D721Med (cell line): ENCODE results near the gene RNF20.
"Not testable (repeated sequence)": the region's sequence is repeated elsewhere in the genome, so short reads cannot be mapped to it uniquely, and the experiment has no call there.

ENCODE experiments used
- DNase-seq: peaks from one replicate; pipeline ENCODE4 v3.0.0; 2011; ENCODE audit warnings: low spot score; ENCODE audit not compliant: insufficient read length
- FAIRE-seq: peaks from 2 replicates; lab custom pipeline; 2011; peaks lifted over from hg19 to GRCh38; lab: Jason Lieb, UNC
- CTCF ChIP-seq: IDR thresholded peaks from 2 replicates; pipeline ENCODE4 v1.5.1; 2012; ENCODE audit warnings: mild to moderate bottlenecking, control low read depth; ENCODE audit not compliant: insufficient read depth; ENCODE audit errors: missing control alignments

The RNF20 gene

GRCh38 chr9:101587332-101588043 lies 53.8 kb downstream of the RNF20 start:
- FAIRE-seq (no peak), DNase-seq (no peak)
- no peak for TF ChIP-seq CTCF

- not testable (repeated sequence) for FAIRE-seq
Measured at GRCh38 chr9:101590074-101590473, 56.4 kb downstream of the RNF20 start.

GRCh38 chr9:101590901-101591300 lies 57.2 kb downstream of the RNF20 start:
- DNase-seq (no peak), FAIRE-seq (peak; percentile 99)
- TF ChIP-seq CTCF = no peak

More at GRCh38 chr9:101590074-101590473, 56.4 kb downstream of the RNF20 start:
- DNase-seq = not testable (repeated sequence)

- TF ChIP-seq CTCF = no peak
- FAIRE-seq = peak; percentile 58
- DNase-seq = no peak
Measured at GRCh38 chr9:101591787-101592446, 58.3 kb downstream of the RNF20 start.

- FAIRE-seq = no peak
- DNase-seq = no peak
- TF ChIP-seq CTCF = no peak
Measured at GRCh38 chr9:101592788-101593187, 59.1 kb downstream of the RNF20 start.

GRCh38 chr9:101593345-101593744 lies 59.7 kb downstream of the RNF20 start:
- no peak for TF ChIP-seq CTCF
- FAIRE-seq (no peak), DNase-seq (no peak)

- DNase-seq (no peak), FAIRE-seq (no peak)
- TF ChIP-seq CTCF = no peak
Measured at GRCh38 chr9:101594796-101595195, 61.1 kb downstream of the RNF20 start, which contains the start of gene PPP3R2. Gene PPP3R2, minus strand, starts transcription at chr9:101594969. Its CDS starts 48 bp downstream, at chr9:101594921.
